Aorta (tissue), 5 donors: ENCODE results near the gene CDC42SE2. TPM values are rescaled to one million over a fixed set of nuclear protein-coding genes. Genes with fewer than 3 reads are reported as not detected.
"Not testable (repeated sequence)": the region's sequence is repeated elsewhere in the genome, so short reads cannot be mapped to it uniquely, and the experiment has no call there.

Source experiments
- ATAC-seq: fragments of 200-7000 bp; cut with Tn5 transposase; one replicate; pipeline ENCODE4 v1.9.1; 2022; ENCODE audit warnings: moderate library complexity; ENCODE audit not compliant: low FRiP score
- DNase-seq, 2 donors: peaks; one replicate each; pipeline ENCODE4 v3.0.0-alpha.2; 2020
- H3K27ac ChIP-seq, 2 donors: one replicate each; pipeline ENCODE4 v1.5.1; 2013; ENCODE audit warnings: low read length in 2 of 2, mild to moderate bottlenecking in 2 of 2, moderate library complexity in 2 of 2, control low read depth in 1 of 2, inconsistent platforms in 1 of 2, low read depth in 1 of 2
- H3K27me3 ChIP-seq, 2 donors: one replicate each; pipeline ENCODE4 v1.6.1; 2013; ENCODE audit warnings: control low read depth in 1 of 2, low read length in 1 of 2, mild to moderate bottlenecking in 1 of 2, moderate library complexity in 1 of 2; ENCODE audit not compliant: insufficient read depth in 2 of 2, control insufficient read depth in 1 of 2
- H3K36me3 ChIP-seq, 2 donors: one replicate each; pipeline ENCODE4 v1.6.1; 2013; ENCODE audit warnings: control low read depth in 1 of 2, low read length in 1 of 2, mild to moderate bottlenecking in 1 of 2; ENCODE audit not compliant: insufficient read depth in 2 of 2, control insufficient read depth in 1 of 2
- H3K4me1 ChIP-seq, 2 donors: one replicate each; pipeline ENCODE4 v1.6.1; 2013; ENCODE audit warnings: low read length in 2 of 2, control low read depth in 1 of 2, mild to moderate bottlenecking in 1 of 2, moderate library complexity in 1 of 2; ENCODE audit not compliant: insufficient read depth in 2 of 2, control insufficient read depth in 1 of 2
- H3K4me3 ChIP-seq, 2 donors: one replicate each; pipeline ENCODE4 v1.5.1; 2013; ENCODE audit warnings: low read length in 2 of 2, control low read depth in 1 of 2, mild to moderate bottlenecking in 1 of 2
- H3K9me3 ChIP-seq: one replicate; pipeline ENCODE4 v1.6.1; 2013; ENCODE audit warnings: mild to moderate bottlenecking, low read length; ENCODE audit not compliant: control insufficient read depth
- WGBS, 2 donors: extraction: QIAGEN DNeasy Blood & Tissue Kit; methylation state at CpG; one replicate each; pipeline ENCODE4 v1.1.7; 2013; 5-methylcytosine and 5-hydroxymethylcytosine counted together
- intact Hi-C, 2 donors: fragments of 100-400 bp; cut with DNase I; formaldehyde crosslinking; loops; one replicate each; pipeline versions ENCODE4 v1.14.2 to v1.15.0; 2022
- polyA plus RNA-seq, 2 donors: library from polyadenylated mRNA; stranded (reverse); fragments of 200-250 nt; gene quantifications; one replicate each; pipeline ENCODE4 v1.2.3, GENCODE V29; 2013
- total RNA-seq, 2 donors: library from RNA; stranded (reverse); fragmentation: NEBNext Ultra II Directional; extraction: Animal tissue kit (Norgen Biotek cat#: 25700); gene quantifications; one replicate each; pipeline ENCODE4 v1.2.1, GENCODE V29; 2021
- donor health status: healthy with polysubstance abuse.
- donor health status: Bipolar disorder and iron deficiency.
- donor health status: DM: no; HTN: no; CAD: no.
- donor health status: DM: no; HTN: no; CAD: no.
- donor health status: DM: yes; HTN: yes; CAD: no.

CDC42SE2 gene
- total and polyA plus RNA-seq, 4 donors, result 12.1 to 30.2 (median 23.0) TPM

- H3K4me1 ChIP-seq, result peaks cover 0 to 4% of the 10 kb centered on the region in 2 donors
- no peak overlapping the region for H3K27ac ChIP-seq
- 6 to 7% methylated on average over 1 of the region's 1 CpG for WGBS, 2 donors
- H3K27me3 ChIP-seq, result no peaks in the 10 kb centered on the region
- H3K4me3 ChIP-seq, result no peak overlapping the region
- intact Hi-C loops, result no loop called here
- no peaks in the 10 kb centered on the region for H3K9me3 ChIP-seq
- peak; percentile 33 for ATAC-seq
- H3K36me3 ChIP-seq, result no peaks in the 10 kb centered on the region
- DNase-seq, result no peak
Measured at GRCh38 chr5:131324303-131324702, 60.5 kb downstream of the CDC42SE2 start.

DNA sequence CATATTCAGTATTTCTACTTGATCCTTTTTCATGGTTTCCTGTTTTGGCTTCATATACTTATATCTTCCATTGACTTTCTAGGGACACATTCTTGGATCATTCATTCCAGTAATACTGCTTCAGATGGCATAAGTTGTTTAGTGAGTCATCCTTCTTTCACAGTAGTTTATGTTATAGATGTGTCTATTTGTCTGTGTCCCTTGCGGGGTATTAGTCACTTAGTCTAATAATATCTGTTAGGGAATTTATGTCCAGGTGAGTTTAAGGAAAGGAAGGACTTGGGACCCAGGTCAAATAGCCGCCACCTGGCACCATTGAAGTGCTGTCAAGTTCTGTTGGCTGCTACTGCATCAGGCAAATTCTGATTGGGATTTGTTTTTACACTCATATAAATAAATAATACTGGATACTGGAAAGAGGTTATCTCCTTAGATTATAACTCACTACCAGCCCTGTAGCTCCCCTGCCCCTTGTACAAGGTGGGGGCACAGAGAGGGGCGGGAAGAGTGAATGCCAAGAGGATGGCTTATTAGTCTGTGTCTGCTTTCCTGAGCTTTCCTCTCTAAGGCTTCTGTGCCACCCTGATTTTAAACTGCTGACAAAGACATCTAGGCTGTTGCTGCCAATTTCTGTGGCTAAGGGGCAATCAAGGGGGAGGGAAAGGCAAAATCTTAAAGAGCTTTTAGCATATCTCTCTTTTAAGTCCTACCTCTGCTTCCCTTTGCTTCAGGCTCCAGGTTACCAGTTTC, 64.9 kb downstream of the CDC42SE2 start:
- intact Hi-C loops, result no loop called here
- Histone ChIP-seq H3K4me3 (no peak overlapping the region), H3K27ac (no peak overlapping the region), H3K9me3 (no peaks in the 10 kb centered on the region), H3K27me3 (no peaks in the 10 kb centered on the region), H3K4me1 (peaks cover 0 to 4% of the 10 kb centered on the region in 2 donors), H3K36me3 (no peaks in the 10 kb centered on the region)
- ATAC-seq (no peak), DNase-seq (no peak)
- 74 to 76% methylated on average over 3 of the region's 3 CpGs for WGBS, 2 donors

DNA sequence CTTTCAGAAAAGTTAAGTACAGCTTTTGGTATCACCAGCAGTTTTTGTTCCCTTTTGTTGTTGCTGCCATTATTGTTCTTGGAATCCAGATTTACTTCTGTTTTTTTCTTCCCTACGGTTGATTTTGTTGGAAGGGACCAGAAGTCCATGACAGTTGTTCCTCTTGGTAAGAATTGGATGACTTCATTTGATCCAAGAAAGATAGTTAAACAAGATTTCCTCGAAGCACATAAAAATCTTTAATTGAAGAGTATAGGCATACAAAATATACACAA, 65.4 kb downstream of the CDC42SE2 start:
- ATAC-seq (no peak), DNase-seq (no peak)
- Histone ChIP-seq H3K36me3 (no peaks in the 10 kb centered on the region), H3K27ac (no peak overlapping the region), H3K4me1 (peaks cover 0 to 1% of the 10 kb centered on the region in 2 donors), H3K4me3 (no peak overlapping the region), H3K9me3 (no peaks in the 10 kb centered on the region), H3K27me3 (no peaks in the 10 kb centered on the region)
- intact Hi-C loops, result no loop called here
- 1 to 8% methylated on average over 2 of the region's 2 CpGs for WGBS, 2 donors

- DNase-seq (no peak), ATAC-seq (no peak)
- Histone ChIP-seq H3K27me3 (no peaks in the 10 kb centered on the region), H3K4me1 (no peaks in the 10 kb centered on the region), H3K9me3 (no peaks in the 10 kb centered on the region), H3K4me3 (no peak overlapping the region), H3K36me3 (no peaks in the 10 kb centered on the region), H3K27ac (no peak overlapping the region)
- intact Hi-C loops, result no loop called here
- 82 to 86% methylated on average over 5 of the region's 5 CpGs for WGBS, 2 donors
Measured at GRCh38 chr5:131330031-131330430, 66.2 kb downstream of the CDC42SE2 start.

GRCh38 chr5:131335756-131336155, 71.9 kb downstream of the CDC42SE2 start:
- intact Hi-C loops, ATAC-seq, H3K27ac ChIP-seq, H3K9me3 ChIP-seq, H3K4me1 ChIP-seq, H3K36me3 ChIP-seq, H3K27me3 ChIP-seq, H3K4me3 ChIP-seq, DNase-seq: not testable (repeated sequence)
- 97 to 98% methylated on average over 4 of the region's 4 CpGs for WGBS, 2 donors

DNA sequence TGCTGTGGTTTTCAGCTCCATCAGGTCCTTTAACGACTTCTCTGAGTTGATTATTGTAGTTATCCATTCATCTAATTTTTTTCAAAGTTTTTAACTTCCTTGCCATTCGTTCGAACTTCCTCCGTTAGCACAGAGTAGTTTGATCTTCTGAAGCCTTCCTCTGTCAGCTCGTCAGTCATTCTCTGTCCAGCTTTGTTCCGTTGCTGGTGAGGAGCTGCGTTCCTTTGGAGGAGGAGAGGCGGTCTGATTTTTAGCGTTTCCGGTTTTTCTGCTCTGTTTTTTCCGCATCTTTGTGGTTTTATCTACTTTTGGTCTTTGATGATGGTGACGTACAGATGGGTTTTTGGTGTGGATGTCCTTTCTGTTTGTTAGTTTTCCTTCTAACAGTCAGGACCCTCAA, 72.9 kb downstream of the CDC42SE2 start:
- H3K4me3 ChIP-seq, H3K27ac ChIP-seq, H3K27me3 ChIP-seq, DNase-seq, H3K4me1 ChIP-seq, ATAC-seq, intact Hi-C loops, H3K9me3 ChIP-seq, H3K36me3 ChIP-seq: not testable (repeated sequence)
- WGBS, 2 donors, result 92 to 98% methylated on average over 12 of the region's 12 CpGs

GRCh38 chr5:131337240-131338050, 73.6 kb downstream of the CDC42SE2 start:
- ATAC-seq, H3K27me3 ChIP-seq, H3K4me1 ChIP-seq, H3K9me3 ChIP-seq, intact Hi-C loops, DNase-seq, H3K27ac ChIP-seq, H3K4me3 ChIP-seq, H3K36me3 ChIP-seq: not testable (repeated sequence)
- WGBS, 2 donors, result 97 to 98% methylated on average over 27 of the region's 27 CpGs

- H3K36me3 ChIP-seq, result no peaks in the 10 kb centered on the region
- no peak for DNase-seq
- no peaks in the 10 kb centered on the region for H3K27me3 ChIP-seq
- H3K9me3 ChIP-seq, result no peaks in the 10 kb centered on the region
- WGBS, 2 donors, result 96 to 98% methylated on average over 4 of the region's 4 CpGs
- no peak overlapping the region for H3K4me3 ChIP-seq
- intact Hi-C loops, result no loop called here
- no peak for ATAC-seq
- H3K27ac ChIP-seq, result no peak overlapping the region
- H3K4me1 ChIP-seq, result no peaks in the 10 kb centered on the region
Measured at GRCh38 chr5:131338051-131338453, 74.2 kb downstream of the CDC42SE2 start.

- H3K9me3 ChIP-seq, ATAC-seq, H3K36me3 ChIP-seq, H3K27me3 ChIP-seq, H3K27ac ChIP-seq, intact Hi-C loops, H3K4me1 ChIP-seq, H3K4me3 ChIP-seq, DNase-seq: not testable (repeated sequence)
- WGBS, 2 donors, result 97% methylated on average over 9 of the region's 9 CpGs
Measured at GRCh38 chr5:131344288-131344687, 80.4 kb downstream of the CDC42SE2 start.
